Stomach (tissue), 4 donors: Measurements from ENCODE around the gene GANAB.

Experiments
- POLR2A ChIP-seq, 4 donors: fragments of 450-650 bp; IDR thresholded peaks; one replicate each; pipeline ENCODE4 v1.6.1; 2016; ENCODE audit warnings: antibody characterized with exemption in 4 of 4, control low read depth in 2 of 4, mild to moderate bottlenecking in 1 of 4, moderate library complexity in 1 of 4
- TF ChIP-seq, protein P1 (sequence below), 7 experiments: fragments of 450-650 bp in 4 of 7; fragments of 200-600 bp in 3 of 7; sonication (generic) in 3 of 7; IDR thresholded peaks; one replicate each; pipeline ENCODE4 v1.5.1; 2016 to 2019; ENCODE audit warnings: antibody characterized with exemption in 7 of 7, control low read depth in 2 of 7, mild to moderate bottlenecking in 1 of 7

DNA sequence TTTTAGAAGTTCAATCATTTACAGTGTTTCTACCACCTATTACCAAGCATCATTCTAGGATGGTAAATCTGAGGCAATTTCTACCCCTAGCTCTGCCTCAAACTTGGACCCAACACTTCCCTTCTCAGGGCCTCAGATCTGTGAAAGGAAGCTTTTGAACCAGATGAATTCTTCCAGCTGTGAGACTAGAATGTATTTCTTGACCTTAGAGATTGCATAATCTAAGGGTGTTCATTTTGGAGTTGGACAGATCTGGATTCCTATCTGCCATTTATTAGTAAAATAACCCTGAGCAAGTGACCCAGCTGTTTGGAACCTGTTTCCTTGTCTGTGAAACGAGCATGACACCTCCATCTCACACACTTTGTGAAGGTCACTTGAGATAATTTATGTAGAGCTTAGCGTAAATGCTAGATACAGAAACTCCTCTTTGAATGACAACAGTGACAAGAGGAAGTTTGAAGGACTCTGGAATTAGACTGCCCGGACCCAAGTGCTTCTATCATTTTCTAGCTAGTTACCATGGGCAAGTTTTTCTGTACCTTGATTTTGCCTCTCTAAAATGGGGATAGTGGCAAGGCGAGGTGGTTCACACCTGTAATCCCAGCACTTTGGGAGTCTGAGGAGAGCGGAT, 10.5 kb upstream of the GANAB start:
- TF ChIP-seq, protein P1, sequence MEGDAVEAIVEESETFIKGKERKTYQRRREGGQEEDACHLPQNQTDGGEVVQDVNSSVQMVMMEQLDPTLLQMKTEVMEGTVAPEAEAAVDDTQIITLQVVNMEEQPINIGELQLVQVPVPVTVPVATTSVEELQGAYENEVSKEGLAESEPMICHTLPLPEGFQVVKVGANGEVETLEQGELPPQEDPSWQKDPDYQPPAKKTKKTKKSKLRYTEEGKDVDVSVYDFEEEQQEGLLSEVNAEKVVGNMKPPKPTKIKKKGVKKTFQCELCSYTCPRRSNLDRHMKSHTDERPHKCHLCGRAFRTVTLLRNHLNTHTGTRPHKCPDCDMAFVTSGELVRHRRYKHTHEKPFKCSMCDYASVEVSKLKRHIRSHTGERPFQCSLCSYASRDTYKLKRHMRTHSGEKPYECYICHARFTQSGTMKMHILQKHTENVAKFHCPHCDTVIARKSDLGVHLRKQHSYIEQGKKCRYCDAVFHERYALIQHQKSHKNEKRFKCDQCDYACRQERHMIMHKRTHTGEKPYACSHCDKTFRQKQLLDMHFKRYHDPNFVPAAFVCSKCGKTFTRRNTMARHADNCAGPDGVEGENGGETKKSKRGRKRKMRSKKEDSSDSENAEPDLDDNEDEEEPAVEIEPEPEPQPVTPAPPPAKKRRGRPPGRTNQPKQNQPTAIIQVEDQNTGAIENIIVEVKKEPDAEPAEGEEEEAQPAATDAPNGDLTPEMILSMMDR (IDR thresholded peaks at IDR 0.05), result no peak
- no peak for TF ChIP-seq POLR2A (IDR thresholded peaks at IDR 0.05)
